GM23248 (cell line): Measurements from ENCODE around the gene C9. TPM values are rescaled to one million over a fixed set of nuclear protein-coding genes. Genes with fewer than 3 reads are reported as not detected.

Source experiments
- DNase-seq: peaks from one replicate; pipeline ENCODE4 v3.0.0-alpha.2; 2015
- H2AFZ ChIP-seq: fragments of 200-600 bp; sonication (generic); 2 replicates; pipeline ENCODE4 v1.6.1; 2016; ENCODE audit warnings: antibody characterized with exemption
- H3F3A ChIP-seq: fragments of 200-600 bp; sonication (generic); 2 replicates; pipeline ENCODE4 v1.6.1; 2016; ENCODE audit warnings: mild to moderate bottlenecking, antibody characterized with exemption, mixed run types; ENCODE audit not compliant: insufficient read depth
- H3K27ac ChIP-seq: fragments of 200-600 bp; sonication (generic); 2 replicates; pipeline ENCODE4 v1.5.1; 2016; ENCODE audit warnings: mild to moderate bottlenecking
- H3K27me3 ChIP-seq: fragments of 200-600 bp; sonication (generic); replicated peaks from 2 replicates; pipeline ENCODE4 v1.6.1; 2016; ENCODE audit warnings: mild to moderate bottlenecking; ENCODE audit not compliant: insufficient read depth
- H3K36me3 ChIP-seq: fragments of 200-600 bp; sonication (generic); 2 replicates; pipeline ENCODE4 v1.6.1; 2016; ENCODE audit warnings: low read depth, mild to moderate bottlenecking
- H3K4me1 ChIP-seq: fragments of 200-600 bp; sonication (generic); 2 replicates; pipeline ENCODE4 v1.6.1; 2016; ENCODE audit warnings: mild to moderate bottlenecking; ENCODE audit not compliant: insufficient read depth
- H3K4me2 ChIP-seq: fragments of 200-600 bp; sonication (generic); one replicate; pipeline ENCODE4 v1.6.1; 2016; ENCODE audit warnings: mild to moderate bottlenecking; ENCODE audit not compliant: unreplicated experiment
- H3K4me3 ChIP-seq: fragments of 200-600 bp; sonication (generic); 2 replicates; pipeline ENCODE4 v1.5.1; 2016; ENCODE audit warnings: mild to moderate bottlenecking
- H3K79me2 ChIP-seq: fragments of 200-600 bp; sonication (generic); 2 replicates; pipeline ENCODE4 v1.6.1; 2016; ENCODE audit warnings: mild to moderate bottlenecking; ENCODE audit not compliant: insufficient read depth
- H3K9ac ChIP-seq: fragments of 200-600 bp; sonication (generic); 2 replicates; pipeline ENCODE4 v1.6.1; 2016; ENCODE audit warnings: mild to moderate bottlenecking
- H3K9me2 ChIP-seq: fragments of 200-600 bp; sonication (generic); 2 replicates; pipeline ENCODE4 v1.6.1; 2016; ENCODE audit warnings: mixed run types, mild to moderate bottlenecking, moderate library complexity; ENCODE audit not compliant: insufficient read depth
- H3K9me3 ChIP-seq: fragments of 200-600 bp; sonication (generic); one replicate; pipeline ENCODE4 v1.6.1; 2017; ENCODE audit warnings: low read depth
- H4K20me1 ChIP-seq: fragments of 200-600 bp; sonication (generic); 2 replicates; pipeline ENCODE4 v1.6.0; 2016; ENCODE audit not compliant: insufficient read depth
- EZH2 ChIP-seq: fragments of 200-600 bp; sonication (generic); IDR thresholded peaks from 2 replicates; pipeline ENCODE4 v1.6.1; 2018; ENCODE audit warnings: antibody characterized with exemption, mild to moderate bottlenecking; ENCODE audit not compliant: insufficient read depth, poor library complexity, severe bottlenecking
- EZH2phosphoT487 ChIP-seq: fragments of 200-600 bp; sonication (generic); IDR thresholded peaks from 2 replicates; pipeline ENCODE4 v1.6.1; 2018; ENCODE audit warnings: antibody characterized with exemption, moderate library complexity, mild to moderate bottlenecking, low read depth; ENCODE audit not compliant: insufficient read depth
- WGBS, 2 experiments: methylation state at CpG; one replicate each; pipeline ENCODE4 v1.1.6; 2015 to 2017; ENCODE audit warnings: low lambda C conversion rate in 2 of 2, low coverage in 1 of 2; ENCODE audit errors: missing lambda C conversion rate in 2 of 2; 5-methylcytosine and 5-hydroxymethylcytosine counted together
- in situ Hi-C: fragments of 300-500 bp; cut with MboI; formaldehyde crosslinking; loops from 2 replicates; pipeline ENCODE4 v1.15.0; 2020
- polyA plus RNA-seq: library from polyadenylated mRNA; unstranded; fragments of >200 nt; fragmentation: Nextera tagmentation; extraction: Ambion mirVana; gene quantifications from 2 replicates; pipeline ENCODE4 v1.2.1, GENCODE V29; 2016
- total RNA-seq: library from RNA; depleted of rRNA; stranded (reverse); fragments of >200 nt; shearing (Covaris generic); gene quantifications from 2 replicates; pipeline ENCODE4 v1.2.3, GENCODE V29; 2014

The C9 gene
- total and polyA plus RNA-seq, 2 experiments from 2014 or later: not detected

DNA sequence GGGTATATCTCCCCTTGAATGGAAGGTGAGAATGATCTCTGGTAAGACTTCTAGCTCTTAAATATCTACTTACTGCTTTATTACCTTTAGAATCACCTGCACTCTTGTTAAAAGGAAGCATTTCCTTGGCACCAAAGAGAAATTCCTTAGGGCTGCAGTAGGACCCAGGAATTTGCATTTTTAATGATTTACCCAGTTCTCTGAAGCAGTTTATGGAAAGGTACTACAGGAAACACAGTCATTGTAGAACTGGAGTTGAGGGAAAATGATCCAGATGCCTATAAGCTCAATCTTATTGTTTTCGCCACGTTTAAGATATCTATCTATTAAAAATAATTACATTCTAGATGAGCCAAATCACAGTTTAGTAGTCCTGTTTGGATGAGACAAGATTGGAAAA, 9.5 kb upstream of the C9 start:
- H3F3A ChIP-seq: peaks cover 96% of the 10 kb centered on the region
- H3K27ac ChIP-seq: 0 out of 2 replicates have a peak overlapping the region, but pooled peaks have one; percentile 6
- no peak overlapping the region for H2AFZ ChIP-seq
- in situ Hi-C loops: no loop called here
- H3K4me1 ChIP-seq: no peaks in the 10 kb centered on the region; the same call in 1 of the 2 replicates
- no peak for TF ChIP-seq EZH2phosphoT487
- TF ChIP-seq EZH2: no peak
- H3K9me2 ChIP-seq: no peaks in the 10 kb centered on the region
- H3K9me3 ChIP-seq: no peaks in the 10 kb centered on the region
- H3K27me3 ChIP-seq: no peaks in the 10 kb centered on the region
- H3K9ac ChIP-seq: no peak overlapping the region
- DNase-seq: no peak
- H3K4me3 ChIP-seq: no peak overlapping the region
- H3K79me2 ChIP-seq: peaks cover 24% of the 10 kb centered on the region; the same call in 1 of the 2 replicates
- H3K36me3 ChIP-seq: peaks cover 97% of the 10 kb centered on the region
- no peaks in the 10 kb centered on the region; the same call in 1 of the 2 replicates for H4K20me1 ChIP-seq
- WGBS, 2 experiments: 95 to 96% methylated on average over 2 of the region's 2 CpGs
- H3K4me2 ChIP-seq: no peak overlapping the region

DNA sequence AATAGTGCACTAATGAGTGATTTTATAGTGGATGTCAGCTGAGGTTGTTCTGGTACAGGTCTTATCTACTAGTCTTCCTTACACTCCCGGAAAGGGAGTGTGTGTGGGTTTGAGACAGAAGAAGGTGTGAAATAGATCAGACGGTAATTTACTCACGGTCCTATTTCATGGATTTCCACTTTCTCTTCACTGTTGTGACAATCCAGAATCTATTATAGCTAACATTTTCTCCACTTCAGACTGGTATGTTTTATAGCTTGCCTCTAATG, 7.0 kb upstream of the C9 start:
- Histone ChIP-seq H2AFZ (no peak overlapping the region), H3K9me3 (no peaks in the 10 kb centered on the region), H3K4me2 (no peak overlapping the region), H3F3A (peaks cover 93% of the 10 kb centered on the region), H3K9ac (no peak overlapping the region), H4K20me1 (no peaks in the 10 kb centered on the region; the same call in 1 of the 2 replicates), H3K27ac (peak overlapping the region; percentile 28), H3K4me1 (no peaks in the 10 kb centered on the region), H3K9me2 (no peaks in the 10 kb centered on the region), H3K79me2 (peaks cover 10% of the 10 kb centered on the region; the same call in 1 of the 2 replicates), H3K27me3 (no peaks in the 10 kb centered on the region), H3K36me3 (peaks cover 74% of the 10 kb centered on the region), H3K4me3 (no peak overlapping the region)
- 75 to 79% methylated on average over 3 of the region's 3 CpGs for WGBS, 2 experiments
- no peak for TF ChIP-seq EZH2
- in situ Hi-C loops: no loop called here
- DNase-seq: no peak

DNA sequence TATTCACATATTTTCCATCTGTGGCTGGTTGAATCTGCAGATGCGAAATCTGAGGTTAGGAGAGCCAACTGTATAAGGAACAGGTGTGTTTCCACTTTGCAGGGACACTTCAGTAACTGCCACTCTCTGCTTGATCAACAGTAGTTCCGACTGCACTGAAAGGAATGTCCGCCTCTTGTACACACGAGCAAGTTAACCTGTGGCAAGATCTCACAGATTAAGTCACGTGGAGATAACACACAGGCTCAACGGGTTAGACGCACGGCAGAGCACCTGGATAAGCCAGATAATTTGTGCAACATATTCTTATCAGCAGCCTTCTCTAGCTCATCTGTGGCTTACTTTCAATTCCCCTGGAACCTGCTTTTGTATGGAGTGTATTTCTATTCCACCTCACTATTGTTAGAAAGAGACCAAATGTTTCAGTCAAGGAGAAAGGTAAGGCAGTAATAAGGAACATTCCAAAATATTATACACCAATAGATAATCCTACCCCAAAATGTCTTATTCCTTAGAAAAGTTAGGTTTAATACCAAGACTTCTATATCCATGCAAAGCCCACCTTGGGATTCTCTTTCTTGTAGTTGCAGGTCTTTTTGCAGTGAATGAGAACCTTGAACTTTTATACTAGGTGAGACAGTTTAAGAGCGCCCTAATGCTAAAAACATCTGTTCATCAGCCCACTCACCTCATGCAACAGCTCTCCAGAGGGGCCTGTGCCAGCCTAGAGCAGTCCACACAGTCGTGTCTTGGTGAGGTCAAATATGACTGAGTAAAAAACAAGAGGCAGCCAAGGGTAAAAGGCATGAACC, 6.5 kb upstream of the C9 start:
- Histone ChIP-seq H3K9me3 (no peaks in the 10 kb centered on the region), H3K27me3 (no peaks in the 10 kb centered on the region), H3F3A (peaks cover 93% of the 10 kb centered on the region), H3K9me2 (no peaks in the 10 kb centered on the region), H3K4me2 (no peak overlapping the region), H3K79me2 (peaks cover 5% of the 10 kb centered on the region; the same call in 1 of the 2 replicates), H3K9ac (no peak overlapping the region), H3K36me3 (peaks cover 68% of the 10 kb centered on the region), H3K4me1 (no peaks in the 10 kb centered on the region), H3K27ac (peak overlapping the region; percentile 28), H4K20me1 (no peaks in the 10 kb centered on the region; the same call in 1 of the 2 replicates), H2AFZ (no peak overlapping the region), H3K4me3 (no peak overlapping the region)
- TF ChIP-seq EZH2 (no peak), EZH2phosphoT487 (no peak)
- DNase-seq: peak; percentile 46
- WGBS, 2 experiments: 73 to 74% methylated on average over 10 of the region's 10 CpGs
- in situ Hi-C loops: no loop called here

DNA sequence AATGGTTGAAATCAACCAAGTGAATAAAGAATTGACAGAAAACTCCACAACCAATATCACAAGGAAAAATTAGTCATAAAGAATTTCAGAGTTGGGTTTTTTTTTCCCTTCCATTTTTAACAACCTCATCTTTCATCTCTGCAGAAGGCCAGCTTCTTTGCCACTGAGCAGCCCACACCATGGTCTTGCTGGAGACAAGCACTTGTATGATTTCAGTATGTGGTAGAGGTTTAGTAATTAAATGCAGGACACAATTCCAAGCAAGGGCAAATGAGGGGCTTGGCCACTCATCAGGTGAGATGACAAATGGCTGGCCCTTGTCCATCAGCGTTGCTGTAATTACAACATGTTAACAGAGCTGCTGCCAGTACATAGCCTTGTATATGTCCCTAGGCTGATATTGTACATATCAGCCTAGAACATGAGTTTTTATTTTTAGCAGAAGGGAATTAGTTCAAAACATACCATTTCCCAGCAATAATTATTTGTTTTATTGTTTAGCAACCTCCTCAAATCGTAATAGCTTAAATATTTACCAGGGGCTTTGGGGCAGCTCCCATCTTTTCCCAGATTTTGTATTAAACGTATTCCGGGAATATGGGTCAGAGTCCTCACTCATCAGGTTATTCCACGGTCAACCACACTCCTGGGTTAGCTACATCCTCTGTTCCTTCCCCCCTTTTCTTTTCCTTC, 5.0 kb upstream of the C9 start:
- no peak overlapping the region for H2AFZ ChIP-seq
- H3F3A ChIP-seq: peaks cover 95% of the 10 kb centered on the region
- no peaks in the 10 kb centered on the region for H3K9me2 ChIP-seq
- H3K4me2 ChIP-seq: no peak overlapping the region
- H3K4me3 ChIP-seq: no peak overlapping the region
- H3K9me3 ChIP-seq: no peaks in the 10 kb centered on the region
- no peaks in the 10 kb centered on the region for H3K27me3 ChIP-seq
- peak overlapping the region; percentile 33 for H3K27ac ChIP-seq
- no peaks in the 10 kb centered on the region; the same call in 1 of the 2 replicates for H4K20me1 ChIP-seq
- 37 to 44% methylated on average over 5 of the region's 5 CpGs for WGBS, 2 experiments
- TF ChIP-seq EZH2phosphoT487: no peak
- TF ChIP-seq EZH2: no peak
- H3K9ac ChIP-seq: peak overlapping the region; percentile 21; the same call in 1 of the 2 replicates
- H3K4me1 ChIP-seq: no peaks in the 10 kb centered on the region
- peaks cover 53% of the 10 kb centered on the region for H3K36me3 ChIP-seq
- in situ Hi-C loops: no loop called here
- peak; percentile 45 for DNase-seq
- H3K79me2 ChIP-seq: 0 out of 2 replicates have a peak, but pooled peaks cover 2% of the 10 kb centered on the region
